ENCODE measurements around the gene AUNIP.
A peak's percentile ranks its signal among the peaks of the same experiment; 100 is the strongest.

AUNIP gene

DNA sequence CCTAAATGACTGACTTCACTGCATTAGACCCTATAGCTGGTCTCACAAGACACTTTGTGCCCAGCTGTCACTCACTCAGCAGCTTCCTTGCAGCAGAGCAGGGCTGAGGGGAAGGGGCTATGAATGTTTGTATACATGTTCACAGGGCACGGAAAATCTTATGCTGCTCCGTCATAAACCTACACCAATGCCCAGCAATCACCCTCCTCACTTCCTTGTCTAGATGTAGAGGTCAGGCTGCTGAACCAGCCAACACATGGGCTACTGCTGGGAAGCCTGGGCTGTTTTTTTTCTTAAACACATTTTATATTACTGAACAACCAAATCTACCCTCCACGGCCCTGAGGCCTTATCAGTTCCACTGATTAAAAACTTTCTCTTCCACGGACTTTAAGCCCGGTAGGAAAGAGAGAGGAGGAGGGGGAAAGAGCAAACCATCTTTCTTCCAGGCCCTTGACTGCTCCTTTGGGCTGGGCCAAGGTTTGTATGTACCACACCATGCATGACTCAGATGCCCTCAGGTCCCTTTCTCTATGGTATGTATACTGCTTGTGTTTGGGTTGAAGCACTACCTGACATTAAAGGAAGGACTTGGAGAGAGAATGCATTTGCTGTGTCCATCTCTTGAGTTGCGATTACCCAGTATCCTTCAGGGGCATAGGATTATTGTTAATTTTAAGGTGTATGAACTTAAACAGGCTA lies 26.8 kb downstream of the AUNIP start:
- no peak for DNase-seq (ENCODE audit: low read depth in 2 of 3, low spot score in 1 of 3)

DNA sequence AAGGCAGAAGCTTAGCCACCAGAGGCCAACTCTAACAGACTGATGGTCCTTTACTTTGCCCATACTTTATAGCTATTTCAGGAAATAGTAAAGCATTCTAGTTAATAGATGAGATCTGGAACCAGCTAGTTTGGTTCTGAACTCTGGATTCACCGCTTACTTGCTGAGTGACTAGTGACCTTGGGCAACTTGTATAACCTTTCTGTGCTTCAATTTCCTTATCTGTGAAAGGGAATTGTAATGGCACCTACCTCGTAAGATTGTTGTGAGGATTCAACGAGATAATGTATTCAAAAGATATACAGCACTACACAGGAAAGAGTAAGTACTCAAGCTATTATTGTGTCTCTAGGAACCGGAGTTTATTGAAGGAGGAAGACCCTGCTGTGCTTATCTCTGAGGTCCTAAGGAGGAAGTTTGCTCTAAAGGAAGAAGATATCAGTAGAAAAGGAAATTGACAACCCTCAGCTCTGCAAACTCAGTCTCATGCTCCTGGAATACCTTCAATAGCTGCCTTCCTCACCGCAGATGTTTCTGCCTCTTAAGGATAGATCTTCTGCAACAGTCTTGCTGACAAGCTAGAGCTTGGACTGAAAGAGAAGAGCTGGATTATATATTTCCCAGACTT lies 27.6 kb downstream of the AUNIP start:
- DNase-seq (ENCODE audit: low read depth in 2 of 3, low spot score in 1 of 3): no peak

DNA sequence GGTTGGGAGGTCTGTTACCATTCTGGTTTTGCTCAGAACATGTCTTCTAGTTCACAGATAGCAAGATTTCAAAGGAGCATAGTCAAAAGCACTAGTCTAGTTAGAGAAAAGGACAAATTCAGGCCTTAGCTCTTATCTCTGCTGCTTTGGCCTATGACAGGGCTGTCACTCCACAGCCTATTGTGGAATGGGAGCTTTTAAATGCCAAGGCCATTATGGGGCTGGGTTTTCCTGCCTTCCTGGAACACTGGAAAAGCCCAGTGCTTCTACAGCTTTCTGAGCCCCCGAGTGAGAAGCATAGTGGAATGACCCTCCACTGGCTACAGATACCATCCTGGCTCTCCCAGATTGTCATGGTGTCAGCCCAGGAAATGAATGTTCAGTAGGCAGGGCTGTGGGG lies 30.2 kb downstream of the AUNIP start:
- DNase-seq (ENCODE audit: low read depth in 2 of 3, low spot score in 1 of 3): no peak

DNA sequence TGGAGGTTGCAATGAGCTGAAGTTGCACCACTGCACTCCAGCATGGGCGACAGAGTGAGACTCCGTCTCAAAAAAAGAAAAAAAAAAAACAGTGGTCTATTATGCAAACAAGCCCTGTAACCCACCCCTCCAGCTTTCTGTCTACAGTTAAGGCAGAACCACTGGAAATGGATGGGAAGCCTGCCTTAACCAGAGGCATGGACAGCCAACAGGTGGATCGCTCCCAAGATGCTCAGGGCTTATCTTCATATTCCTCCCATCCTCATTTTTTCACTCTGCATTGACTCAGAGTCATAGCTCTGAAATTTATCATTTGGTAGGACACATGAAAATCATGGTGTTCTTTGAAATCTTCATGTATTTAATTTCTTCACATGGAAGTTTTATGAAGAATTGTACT lies 30.8 kb downstream of the AUNIP start:
- DNase-seq (ENCODE audit: low read depth in 2 of 3, low spot score in 1 of 3): no peak

DNA sequence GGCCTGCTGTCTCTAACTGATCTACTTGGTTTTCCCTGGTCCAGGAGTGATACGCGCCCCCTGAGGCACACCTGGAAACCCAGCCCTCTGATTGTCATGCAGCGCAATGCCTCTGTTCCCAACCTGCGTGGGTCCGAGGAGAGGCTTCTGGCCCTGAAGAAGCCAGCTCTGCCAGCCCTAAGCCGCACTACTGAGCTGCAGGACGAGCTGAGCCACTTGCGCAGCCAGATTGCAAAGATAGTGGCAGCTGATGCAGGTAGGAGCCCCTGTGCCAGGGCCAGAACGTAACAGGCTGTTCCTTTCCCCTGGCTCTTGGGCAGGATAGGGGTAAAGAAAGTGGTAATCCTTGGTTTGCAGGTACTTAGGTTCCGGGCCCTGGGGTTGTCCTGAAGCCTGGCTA lies 32.7 kb downstream of the AUNIP start:
- no peak for DNase-seq (ENCODE audit: low read depth in 2 of 3, low spot score in 1 of 3)

DNA sequence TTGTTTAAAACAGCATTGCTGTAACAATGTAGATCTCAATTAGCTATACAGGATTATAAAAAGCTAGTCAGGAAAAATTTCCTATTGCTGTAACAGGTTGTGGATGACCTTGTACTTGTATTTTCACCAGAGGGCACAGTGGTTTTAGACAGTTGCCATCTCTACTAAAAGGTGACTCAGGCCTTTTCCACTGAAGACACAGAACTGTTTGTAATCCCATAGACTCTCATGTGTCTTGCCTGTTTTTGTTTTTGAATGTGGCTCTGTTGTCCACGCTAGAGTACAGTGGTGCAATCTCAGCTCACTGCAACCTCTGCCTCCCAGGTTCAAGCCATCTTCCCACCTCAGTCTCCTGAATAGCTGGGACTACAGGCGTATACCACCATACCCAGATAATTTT lies 33.7 kb downstream of the AUNIP start:
- DNase-seq (ENCODE audit: low read depth in 2 of 3, low spot score in 1 of 3): no peak

DNA sequence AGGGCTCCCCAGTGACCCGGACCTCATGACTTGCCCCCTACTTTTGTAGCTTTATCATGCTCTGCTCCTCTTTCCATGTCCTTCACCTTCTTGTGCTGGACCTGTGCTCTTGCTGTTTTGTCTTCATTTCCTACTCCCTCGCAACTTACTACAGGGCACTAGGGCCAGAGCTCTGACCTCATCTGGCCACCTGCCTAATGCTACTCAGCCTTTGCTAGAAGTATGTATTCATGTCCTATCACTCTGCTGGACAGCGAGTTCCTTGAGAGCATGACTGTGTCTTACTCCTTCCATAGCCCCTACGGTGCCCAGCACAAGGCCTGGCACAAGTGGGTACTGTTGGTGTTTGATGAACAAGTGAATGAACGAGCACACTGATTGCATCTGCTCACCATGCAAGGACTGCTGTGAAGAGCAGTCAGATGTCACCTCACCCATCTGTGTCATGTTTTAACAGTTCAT lies 37.6 kb downstream of the AUNIP start:
- no peak for DNase-seq (ENCODE audit: low read depth in 2 of 3, low spot score in 1 of 3)

DNA sequence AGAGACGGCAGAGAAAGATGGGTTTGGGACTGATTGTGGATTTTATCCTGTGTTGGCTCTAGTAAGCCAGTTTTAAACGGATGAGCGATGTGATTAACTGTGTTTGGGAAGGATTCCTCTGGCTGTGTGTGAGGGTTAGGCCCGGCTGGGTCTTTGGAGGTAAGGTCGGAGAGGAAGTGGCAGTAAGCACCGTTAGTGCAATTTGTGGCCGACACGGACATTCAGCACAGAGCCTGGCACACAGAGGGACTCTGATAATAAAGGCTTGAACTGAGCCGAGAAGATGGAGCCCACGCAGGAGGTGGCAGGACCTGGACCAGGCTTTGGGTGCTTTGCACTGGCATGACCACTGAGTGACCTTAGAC lies 38.2 kb downstream of the AUNIP start:
- DNase-seq (ENCODE audit: low read depth in 2 of 3, low spot score in 1 of 3): no peak

DNA sequence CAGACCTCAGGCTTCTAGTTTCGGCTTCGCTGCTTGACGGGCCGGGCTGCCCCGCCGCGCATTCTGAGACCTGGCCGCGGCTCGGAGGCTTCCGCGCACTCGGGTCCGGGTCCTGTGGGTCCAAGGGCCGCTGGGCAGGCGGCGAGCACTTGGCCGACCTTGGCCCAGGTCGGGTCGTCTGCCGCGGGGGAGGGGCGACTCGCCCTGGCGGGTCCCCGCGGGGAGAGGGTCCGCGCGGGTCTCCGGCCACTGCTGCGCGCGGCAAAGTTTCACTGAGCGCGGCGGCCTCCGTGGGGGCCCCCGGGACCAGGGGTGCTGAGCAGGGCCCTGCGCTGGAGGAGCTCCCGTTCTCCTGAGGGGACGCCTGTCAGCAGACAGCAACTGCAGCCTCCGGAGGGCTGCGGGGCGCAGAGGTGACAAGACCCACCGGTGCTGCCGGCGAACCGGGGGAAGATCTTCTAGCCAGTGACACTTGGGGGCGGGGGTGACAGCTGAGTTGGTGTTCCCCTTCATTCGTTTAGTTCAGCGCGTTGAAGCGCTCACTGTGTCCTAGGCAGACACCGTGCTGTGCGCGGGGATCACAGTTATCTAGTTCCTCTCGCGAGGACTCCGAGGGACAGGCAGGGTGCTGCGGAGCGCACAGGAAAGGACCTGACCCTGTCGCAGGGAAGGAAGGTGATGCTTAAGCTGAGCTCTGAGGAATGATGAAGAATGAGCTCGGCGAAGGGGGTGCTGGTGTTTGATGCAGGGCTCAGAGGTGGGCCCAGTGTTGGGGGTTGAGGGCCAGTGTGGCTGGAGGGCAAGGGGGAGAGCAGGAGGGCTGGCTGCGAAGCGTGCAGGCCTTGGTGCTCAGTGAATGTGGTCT lies 38.8 kb downstream of the AUNIP start:
- peak in 2 of 3 donors; percentile 56 to 58 for DNase-seq (ENCODE audit: low read depth in 2 of 3, low spot score in 1 of 3)

DNA sequence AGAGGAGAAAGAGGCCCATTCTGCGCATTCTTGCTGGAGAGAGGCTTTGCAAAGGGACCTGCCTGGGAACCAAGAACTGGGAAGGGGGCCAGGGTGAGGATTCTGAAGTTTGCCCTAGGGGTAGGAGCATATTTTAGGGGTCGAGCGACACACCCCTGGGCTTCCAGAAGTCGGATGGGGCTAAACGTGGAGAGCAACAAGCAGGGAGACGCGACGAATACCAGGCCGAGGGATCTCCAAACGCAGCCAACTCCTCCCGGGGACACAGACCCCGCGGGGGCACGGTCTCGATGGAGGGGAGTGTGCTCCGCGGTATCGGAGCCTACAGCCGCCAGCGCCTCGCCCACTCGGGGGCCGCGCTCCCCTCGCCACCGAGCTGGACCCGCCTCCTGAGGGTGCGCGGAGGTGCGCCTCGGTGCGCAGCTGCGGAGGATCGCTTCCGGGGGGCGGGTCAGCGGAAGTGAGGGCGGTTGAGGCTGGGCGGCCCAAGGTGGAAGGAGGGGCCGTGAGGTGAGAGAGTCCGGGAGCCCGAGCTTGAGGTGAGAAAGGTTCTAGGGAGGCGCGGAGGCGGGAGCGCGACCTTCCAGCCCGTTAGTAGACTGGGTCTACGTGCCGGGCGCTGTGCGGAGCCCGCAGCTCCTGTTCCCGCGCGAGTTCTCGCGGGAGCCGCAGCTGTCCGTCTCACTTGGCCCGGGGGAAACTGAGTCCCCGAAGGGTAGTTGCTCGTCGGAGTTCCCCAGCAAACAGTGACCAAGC lies 39.6 kb downstream of the AUNIP start, which contains the start of gene MTFR1L:
Gene MTFR1L, plus strand, starts transcription at position 464 of the 756 bp plus-strand sequence. CDS start 3,151 bp downstream, outside the sequence.
- peak; percentile 90 to 92 (median 91) for DNase-seq (ENCODE audit: low read depth in 2 of 3, low spot score in 1 of 3)

DNA sequence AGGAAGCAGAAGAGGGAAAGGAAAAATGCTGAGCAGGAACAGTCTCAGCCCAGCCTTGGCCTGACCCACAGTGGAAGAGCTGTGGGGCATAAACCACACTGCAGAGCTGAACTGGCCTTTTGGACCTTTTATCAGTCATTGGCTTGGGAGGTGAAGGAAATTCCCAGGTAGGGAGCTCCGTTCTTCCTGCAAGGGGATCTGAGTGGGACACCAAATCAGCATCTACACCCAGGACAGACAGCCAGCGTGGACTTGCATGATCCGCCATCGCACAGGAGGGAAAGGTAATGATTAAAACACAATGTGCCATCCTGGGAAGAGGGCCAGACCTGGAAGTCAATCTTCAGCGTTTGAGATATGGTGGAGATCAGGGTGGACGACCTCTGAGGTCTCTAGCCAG lies 40.7 kb downstream of the AUNIP start:
- DNase-seq (ENCODE audit: low read depth in 2 of 3, low spot score in 1 of 3): no peak

DNA sequence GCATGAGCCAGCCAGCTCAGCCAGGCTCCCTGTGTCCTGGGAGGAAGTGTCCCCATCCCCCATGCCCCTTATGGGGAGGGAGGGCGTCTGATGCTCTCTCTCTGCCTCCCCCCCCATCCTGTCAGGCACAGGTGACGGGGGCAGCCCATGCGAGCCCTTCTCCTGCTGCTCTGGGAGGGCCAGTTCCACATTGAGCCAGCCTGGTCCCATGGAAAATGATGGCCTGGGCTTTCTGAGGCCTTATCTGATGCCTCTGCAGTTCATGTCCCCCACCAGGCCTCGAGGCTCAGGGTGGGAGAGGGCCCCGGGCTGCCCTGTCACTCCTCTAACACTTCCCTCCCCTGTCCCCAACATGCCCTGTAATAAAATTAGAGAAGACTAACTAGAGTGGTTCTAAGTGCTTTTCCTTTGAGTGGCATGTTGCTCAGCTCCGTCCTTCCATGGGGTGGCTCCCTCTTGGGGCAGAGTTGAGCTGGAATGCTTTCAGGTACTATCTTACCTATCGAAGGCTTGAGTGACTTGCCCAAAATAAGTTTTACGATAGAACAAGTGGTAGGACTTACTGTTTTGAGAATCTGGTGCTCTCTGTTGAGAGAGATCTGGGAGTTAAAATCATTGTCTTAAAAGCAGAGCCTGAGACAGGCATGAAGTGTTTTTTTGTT lies 41.3 kb downstream of the AUNIP start:
- no peak for DNase-seq (ENCODE audit: low read depth in 2 of 3, low spot score in 1 of 3)

DNA sequence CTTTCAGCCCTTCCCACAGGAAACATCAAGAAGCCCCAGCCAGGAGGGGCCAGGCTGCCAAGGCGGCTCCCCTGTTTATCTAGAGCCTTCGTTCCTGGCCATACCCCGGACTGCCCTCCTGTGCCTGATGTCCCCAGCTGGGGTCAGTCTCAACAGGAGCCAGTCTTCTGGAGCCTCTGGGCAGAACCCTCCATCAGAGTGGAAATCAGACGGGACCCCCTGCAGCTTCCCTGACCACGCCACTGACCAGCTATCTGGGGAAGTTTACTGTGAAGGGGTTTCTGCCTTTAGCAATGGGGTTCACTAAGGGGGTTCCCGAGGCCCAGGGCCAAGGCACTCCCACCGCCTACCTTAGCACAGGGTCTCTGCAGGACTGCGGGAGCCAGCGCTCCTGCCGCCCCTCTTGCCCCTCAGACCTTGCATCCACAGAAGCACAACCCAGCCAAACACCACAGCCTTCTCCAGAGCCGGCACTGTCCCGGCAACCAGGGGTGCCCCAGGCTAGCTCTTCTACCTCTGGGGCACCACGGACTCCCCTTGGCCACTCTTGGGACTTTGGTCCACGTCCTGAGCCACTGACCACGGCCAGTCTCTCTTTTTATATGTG lies 43.0 kb downstream of the AUNIP start:
- no peak for DNase-seq (ENCODE audit: low read depth in 2 of 3, low spot score in 1 of 3)

DNA sequence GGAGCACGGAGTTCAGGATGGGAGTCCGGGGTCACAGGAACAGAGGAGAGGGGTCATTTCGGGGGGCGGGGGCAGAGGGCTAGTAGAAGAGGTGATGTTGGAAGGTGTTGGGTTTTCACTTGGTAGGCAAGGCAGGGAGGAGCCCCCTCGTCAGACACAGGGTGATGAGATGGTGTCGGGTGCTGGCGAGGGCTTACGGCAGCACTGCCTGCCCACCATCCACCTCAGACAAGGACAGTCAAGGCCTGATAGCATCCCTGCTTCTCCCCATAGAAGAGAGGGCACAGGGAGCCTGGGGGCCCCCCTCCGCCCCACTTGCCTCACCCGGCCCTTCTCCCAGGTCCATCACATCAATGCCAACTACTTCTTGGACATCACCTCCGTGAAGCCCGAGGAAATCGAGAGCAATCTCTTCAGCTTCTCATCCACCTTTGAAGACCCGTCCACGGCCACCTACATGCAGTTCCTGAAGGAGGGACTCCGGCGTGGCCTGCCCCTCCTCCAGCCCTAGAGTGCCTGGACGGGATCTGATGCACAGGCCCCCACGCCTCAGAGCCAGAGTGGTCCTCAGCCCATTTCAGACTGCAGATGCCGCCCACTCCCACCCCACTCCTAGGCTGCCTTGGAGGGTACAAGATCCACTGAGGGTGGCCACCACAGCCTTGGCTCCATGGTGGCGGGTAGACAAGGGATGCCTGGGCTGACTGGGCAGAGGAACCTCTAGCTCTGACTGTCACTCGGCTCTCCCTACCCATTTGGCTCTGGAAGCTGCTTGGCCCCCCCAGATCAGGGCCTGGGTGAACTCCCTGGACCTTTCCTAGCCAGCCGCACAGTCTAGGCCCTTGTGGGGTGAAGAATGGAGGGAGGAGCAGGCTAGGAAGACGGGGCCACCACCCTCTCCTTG lies 43.8 kb downstream of the AUNIP start:
- no peak for DNase-seq (ENCODE audit: low read depth in 2 of 3, low spot score in 1 of 3)

DNA sequence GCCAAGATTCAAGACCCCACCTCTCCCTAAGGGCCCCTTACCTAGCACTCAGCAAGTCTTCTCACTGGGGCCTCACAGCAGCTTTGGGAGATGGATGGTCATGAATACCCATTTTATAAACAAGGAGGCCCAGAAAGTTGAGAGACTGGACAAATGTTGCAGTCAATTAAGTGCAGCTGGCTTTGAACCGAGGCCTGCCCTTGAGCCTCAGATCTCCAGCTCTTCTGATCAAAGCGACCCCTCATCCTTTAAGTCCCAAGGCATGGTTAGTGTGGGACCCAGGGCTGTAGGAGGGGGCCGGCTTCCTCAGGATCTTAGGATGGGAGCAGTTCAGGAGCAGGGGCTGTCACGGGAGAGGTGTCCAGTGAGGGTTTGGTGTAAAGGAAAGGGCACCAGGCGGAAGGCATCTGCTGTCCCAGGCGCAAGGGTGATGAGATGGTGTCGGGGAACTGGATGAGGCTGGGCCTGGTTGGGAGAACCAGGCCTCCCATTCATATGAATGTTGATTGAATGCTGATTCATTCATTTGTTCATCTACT lies 44.6 kb downstream of the AUNIP start:
- DNase-seq (ENCODE audit: low read depth in 2 of 3, low spot score in 1 of 3): no peak

DNA sequence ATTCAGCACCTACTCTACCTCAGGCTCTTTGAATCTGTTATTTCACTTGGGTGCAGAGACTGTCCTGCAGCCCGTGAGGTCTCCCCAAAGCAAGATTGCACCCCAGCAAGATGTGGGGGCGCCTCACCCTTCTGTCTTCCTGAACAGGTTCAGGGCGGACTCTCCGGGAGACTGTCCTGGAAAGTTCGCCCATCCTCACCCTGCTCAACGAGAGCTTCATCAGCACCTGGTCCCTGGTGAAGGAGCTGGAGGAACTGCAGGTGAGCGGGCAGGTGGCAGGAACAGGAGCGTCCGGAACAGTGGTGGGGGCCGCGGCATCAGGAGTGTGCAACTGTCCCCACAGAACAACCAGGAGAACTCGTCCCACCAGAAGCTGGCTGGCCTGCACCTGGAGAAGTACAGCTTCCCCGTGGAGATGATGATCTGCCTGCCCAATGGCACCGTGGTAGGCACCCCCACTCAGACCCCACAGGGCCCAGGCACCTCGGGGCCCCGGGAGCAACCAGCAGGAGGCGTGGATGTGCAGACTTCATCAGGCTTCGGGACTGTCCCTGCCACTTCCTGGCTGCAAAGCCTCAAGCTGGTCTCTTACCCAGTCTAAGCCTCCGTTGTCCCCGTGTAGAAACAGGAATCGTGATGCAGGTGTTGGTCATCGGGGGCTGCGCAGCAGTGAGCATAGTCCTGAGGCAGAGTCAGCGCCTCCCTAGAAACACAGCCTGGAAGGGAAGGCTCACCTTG lies 45.4 kb downstream of the AUNIP start:
- no peak for DNase-seq (ENCODE audit: low read depth in 2 of 3, low spot score in 1 of 3)

DNA sequence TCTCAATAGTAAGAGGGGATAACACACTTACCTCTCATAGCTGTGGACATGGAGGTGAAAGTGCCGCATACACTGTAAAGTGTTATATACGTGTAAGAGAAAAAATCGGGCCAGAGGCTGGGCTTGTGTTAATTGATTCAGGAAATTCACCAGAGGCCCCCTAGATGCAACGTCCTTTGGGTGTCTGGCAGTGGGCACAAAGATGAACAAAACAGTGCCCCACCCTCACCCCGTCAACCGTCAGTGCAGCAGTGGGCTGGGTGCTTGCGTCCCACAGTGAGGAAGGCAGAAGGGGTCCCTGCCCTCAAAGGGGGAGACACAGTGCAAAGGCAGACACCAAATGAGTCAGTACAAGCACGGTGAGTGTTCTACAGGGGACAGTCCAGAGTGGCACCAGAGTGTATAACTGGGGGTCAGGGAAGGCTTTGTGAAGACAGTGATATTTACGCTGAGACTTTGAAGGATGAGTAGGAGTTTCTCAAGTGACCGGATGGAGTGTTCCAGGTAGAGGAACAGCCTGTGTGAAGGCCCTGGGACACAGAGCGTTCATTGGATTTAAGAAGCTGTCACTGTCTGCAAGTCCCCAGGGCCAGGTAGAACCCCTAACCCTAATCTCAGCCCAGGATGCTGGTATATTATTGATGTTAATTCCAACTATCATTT lies 46.1 kb downstream of the AUNIP start:
- no peak for DNase-seq (ENCODE audit: low read depth in 2 of 3, low spot score in 1 of 3)
